Lower lobe of right lung (tissue), 2 donors: Measurements from ENCODE around the gene KCNQ1. TPM values are rescaled to one million over a fixed set of nuclear protein-coding genes. Genes with fewer than 3 reads are reported as not detected.

Experiments
- ATAC-seq, 2 donors: fragments of 200-7000 bp; cut with Tn5 transposase; one replicate each; pipeline ENCODE4 v1.9.1; 2020 to 2022; ENCODE audit warnings: mild to moderate bottlenecking in 2 of 2, moderate library complexity in 2 of 2
- DNase-seq: peaks from one replicate; pipeline ENCODE4 v3.0.0-alpha.2; 2020
- H3K27ac ChIP-seq: fragments of 200-600 bp; one replicate; pipeline ENCODE4 v1.8.0; 2022
- H3K27me3 ChIP-seq: fragments of 200-600 bp; one replicate; pipeline ENCODE4 v1.8.0; 2022; ENCODE audit warnings: low read depth
- H3K36me3 ChIP-seq: fragments of 200-600 bp; one replicate; pipeline ENCODE4 v1.8.0; 2022; ENCODE audit warnings: mild to moderate bottlenecking
- H3K4me1 ChIP-seq: fragments of 200-600 bp; one replicate; pipeline ENCODE4 v1.8.0; 2022
- H3K4me3 ChIP-seq: fragments of 200-600 bp; one replicate; pipeline ENCODE4 v1.8.0; 2022; ENCODE audit warnings: mild to moderate bottlenecking
- H3K9me3 ChIP-seq: fragments of 200-600 bp; one replicate; pipeline ENCODE4 v1.8.0; 2022
- intact Hi-C: fragments of 100-400 bp; cut with DNase I; formaldehyde crosslinking; loops from one replicate; pipeline ENCODE4 v1.11.0; 2022
- total RNA-seq: library from RNA; stranded (reverse); fragmentation: NEBNext Ultra II Directional; extraction: Animal tissue kit (Norgen Biotek cat#: 25700); gene quantifications from one replicate; pipeline ENCODE4 v1.2.1, GENCODE V29; 2021
- TF ChIP-seq, protein P1 (sequence below): fragments of 200-600 bp; IDR thresholded peaks from one replicate; pipeline ENCODE4 v1.8.0; 2022; ENCODE audit warnings: antibody characterized with exemption, mild to moderate bottlenecking
- donor health status: DM: no; HTN: yes; CAD: no; lungs with severe emphysema.

KCNQ1 gene
- total RNA-seq, 1 donor from 2014 or later, result 51.0 TPM

DNA sequence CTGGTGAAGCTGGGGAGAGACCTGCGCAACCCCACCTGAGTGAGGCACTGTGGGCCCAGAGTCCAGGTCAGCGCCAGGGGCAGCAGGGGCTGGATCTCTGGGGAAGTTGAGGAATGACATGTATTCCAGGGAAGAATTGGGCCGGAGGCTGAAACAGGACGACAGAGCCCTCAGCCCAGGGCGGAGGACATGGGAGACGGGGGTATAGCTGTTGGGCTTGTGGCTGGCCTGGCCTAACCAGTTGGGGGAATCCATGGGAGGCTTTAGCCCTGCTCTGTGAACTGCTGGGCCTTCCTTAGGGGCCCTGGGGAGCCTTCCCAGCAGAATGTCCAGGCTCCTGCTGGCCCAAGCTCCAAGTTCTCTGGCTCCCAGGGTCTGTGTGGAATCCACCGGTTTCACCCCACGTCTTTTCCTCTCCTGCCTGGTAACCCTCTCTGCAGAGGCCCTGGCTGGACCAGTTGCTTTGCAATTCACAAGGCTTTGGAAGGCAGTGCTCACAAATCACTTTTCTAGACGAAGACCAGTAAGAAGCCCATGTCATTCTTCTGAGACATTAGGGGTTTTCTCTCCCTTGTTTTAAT lies 305.4 kb downstream of the KCNQ1 start:
- Histone ChIP-seq H3K36me3 (no peaks in the 10 kb centered on the region), H3K27ac (no peak overlapping the region), H3K4me1 (no peaks in the 10 kb centered on the region), H3K9me3 (no peaks in the 10 kb centered on the region), H3K27me3 (no peaks in the 10 kb centered on the region), H3K4me3 (no peak overlapping the region)
- TF ChIP-seq, protein P1, sequence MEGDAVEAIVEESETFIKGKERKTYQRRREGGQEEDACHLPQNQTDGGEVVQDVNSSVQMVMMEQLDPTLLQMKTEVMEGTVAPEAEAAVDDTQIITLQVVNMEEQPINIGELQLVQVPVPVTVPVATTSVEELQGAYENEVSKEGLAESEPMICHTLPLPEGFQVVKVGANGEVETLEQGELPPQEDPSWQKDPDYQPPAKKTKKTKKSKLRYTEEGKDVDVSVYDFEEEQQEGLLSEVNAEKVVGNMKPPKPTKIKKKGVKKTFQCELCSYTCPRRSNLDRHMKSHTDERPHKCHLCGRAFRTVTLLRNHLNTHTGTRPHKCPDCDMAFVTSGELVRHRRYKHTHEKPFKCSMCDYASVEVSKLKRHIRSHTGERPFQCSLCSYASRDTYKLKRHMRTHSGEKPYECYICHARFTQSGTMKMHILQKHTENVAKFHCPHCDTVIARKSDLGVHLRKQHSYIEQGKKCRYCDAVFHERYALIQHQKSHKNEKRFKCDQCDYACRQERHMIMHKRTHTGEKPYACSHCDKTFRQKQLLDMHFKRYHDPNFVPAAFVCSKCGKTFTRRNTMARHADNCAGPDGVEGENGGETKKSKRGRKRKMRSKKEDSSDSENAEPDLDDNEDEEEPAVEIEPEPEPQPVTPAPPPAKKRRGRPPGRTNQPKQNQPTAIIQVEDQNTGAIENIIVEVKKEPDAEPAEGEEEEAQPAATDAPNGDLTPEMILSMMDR, result no peak
- peak; percentile 28 for DNase-seq
- intact Hi-C loops, result no loop called here
- ATAC-seq, result no peak

DNA sequence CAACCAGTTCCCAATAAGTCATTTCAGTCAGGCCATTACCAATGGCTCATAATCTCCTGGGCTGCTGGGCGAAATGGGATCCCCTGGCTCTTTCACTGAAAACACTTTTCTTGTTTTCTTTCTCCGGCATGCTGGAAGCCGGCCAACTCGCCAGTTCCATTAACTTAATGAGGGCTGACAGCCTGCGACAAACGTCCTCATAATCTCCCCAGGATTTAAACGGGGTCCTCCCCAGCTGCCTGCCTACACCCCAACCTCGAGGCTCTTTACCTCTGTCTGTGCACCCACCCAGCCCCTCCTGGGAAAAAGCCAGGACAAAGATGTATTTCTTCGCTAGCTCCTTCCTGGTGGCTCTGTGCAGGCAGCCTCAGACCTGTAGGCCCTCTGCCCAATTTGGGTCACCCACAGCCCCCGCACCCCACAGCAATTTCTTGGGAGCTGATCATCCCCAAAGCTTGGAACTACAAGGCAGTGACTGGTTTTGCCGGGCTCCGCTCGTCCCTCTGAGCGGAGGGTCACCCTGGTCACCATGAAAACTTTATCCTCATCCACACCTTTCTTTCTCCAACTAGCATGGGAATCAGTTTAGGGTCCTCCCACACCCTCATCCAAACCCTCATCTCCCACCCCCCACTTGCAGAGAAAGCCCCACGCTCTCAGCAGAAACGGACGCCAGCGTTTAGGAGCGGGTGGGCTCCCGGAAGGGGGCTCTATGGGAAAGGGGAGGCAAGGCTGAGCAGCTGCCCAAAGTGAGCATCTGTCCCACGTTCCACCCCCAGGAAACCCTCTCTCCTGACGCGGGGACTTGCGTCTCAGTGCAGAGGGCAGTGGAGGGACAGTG lies 306.1 kb downstream of the KCNQ1 start:
- TF ChIP-seq, protein P1, result no peak
- Histone ChIP-seq H3K36me3 (no peaks in the 10 kb centered on the region), H3K27ac (no peak overlapping the region), H3K4me3 (no peak overlapping the region), H3K9me3 (no peaks in the 10 kb centered on the region), H3K4me1 (no peaks in the 10 kb centered on the region), H3K27me3 (no peaks in the 10 kb centered on the region)
- peak; percentile 29 for DNase-seq
- intact Hi-C loops, result no loop called here
- no peak for ATAC-seq

DNA sequence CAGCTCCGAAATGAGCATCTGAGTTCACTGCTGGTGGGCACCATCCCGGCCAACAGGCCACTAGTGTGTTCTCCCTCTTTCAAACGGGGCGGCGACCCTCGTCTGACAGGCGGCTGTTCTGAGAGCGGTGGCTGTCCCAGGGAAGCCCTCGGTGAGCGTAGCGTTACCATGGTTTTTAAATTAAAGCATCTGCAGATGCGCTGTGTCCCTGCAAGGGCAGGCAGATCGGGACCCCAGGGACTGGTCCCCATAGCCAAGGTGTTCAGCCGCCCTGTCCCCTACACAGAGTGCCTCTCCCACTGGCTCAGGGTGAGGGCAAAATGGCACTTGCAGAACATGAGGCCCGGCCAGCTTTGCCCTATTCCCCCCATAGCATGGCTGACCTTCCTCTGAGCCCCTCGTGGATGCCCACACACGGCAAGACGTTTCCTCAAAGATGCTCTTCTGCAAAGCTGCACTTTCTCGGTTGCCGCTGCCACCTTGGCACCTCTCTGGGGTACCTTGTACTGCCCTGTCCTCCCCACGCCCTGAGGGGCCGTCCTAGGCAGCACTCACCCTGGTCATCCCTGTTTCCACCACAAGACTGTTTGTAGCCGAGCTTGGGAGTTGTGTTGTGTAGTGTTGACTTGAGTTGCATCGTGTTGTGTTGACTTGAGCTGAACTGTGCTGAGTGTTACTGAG lies 306.9 kb downstream of the KCNQ1 start:
- Histone ChIP-seq H3K9me3 (no peaks in the 10 kb centered on the region), H3K27ac (no peak overlapping the region), H3K36me3 (no peaks in the 10 kb centered on the region), H3K4me3 (no peak overlapping the region), H3K27me3 (no peaks in the 10 kb centered on the region), H3K4me1 (no peaks in the 10 kb centered on the region)
- intact Hi-C loops, result no loop called here
- ATAC-seq (peak in 1 of 2 donors; percentile 26), DNase-seq (peak; percentile 37)
- TF ChIP-seq, protein P1, result no peak

DNA sequence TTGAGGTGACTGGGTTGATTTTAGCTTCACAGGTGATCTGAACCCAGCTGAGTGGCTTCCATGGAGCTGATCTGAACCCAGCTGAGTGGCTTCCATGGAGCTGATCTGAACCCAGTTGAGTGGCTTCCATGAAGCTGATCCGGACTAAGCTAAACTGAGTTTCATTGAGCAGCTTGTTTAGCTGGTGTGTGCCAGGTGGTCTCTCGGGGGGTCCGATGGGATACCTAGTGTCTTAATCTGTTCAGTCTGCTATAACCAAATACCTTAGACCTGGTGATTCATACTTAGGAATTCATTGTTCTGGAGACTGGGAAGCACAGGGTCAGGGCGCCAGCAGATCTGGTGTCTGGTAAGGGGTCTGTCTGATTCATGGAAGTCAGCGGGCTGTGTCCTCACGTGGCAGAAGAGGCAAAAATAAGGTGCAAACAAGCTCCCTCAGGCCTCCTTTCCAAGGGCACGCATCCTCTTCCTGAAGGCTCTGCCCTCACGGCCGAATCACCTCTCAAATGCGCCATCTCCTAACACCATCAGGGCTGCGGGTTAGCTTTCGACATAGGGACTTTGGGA lies 307.5 kb downstream of the KCNQ1 start:
- TF ChIP-seq, protein P1, result no peak
- ATAC-seq (no peak), DNase-seq (no peak)

DNA sequence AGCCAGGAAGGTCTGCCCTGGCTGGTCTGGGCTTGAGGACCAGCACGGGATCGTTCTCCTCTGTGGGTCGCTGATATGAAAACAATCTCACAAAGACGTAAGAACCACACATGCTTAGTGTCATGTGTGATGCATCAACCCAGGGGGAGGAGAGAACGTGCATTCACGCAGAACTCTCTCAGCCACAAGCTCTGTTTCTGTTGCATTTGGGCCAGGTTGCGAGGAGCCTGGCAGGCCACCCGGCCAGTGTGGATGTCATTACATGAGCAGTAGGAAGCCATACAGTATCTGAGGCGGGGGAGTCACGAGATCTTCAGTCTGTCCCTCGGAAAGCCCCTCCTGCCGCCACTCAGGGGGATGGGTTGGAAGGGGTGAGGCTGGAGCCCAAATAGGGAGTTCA lies 308.1 kb downstream of the KCNQ1 start:
- H3K27ac ChIP-seq, result no peak overlapping the region
- H3K4me3 ChIP-seq, result no peak overlapping the region
- ATAC-seq (no peak), DNase-seq (peak; percentile 6)
- H3K36me3 ChIP-seq, result no peaks in the 10 kb centered on the region
- intact Hi-C loops, result no loop called here
- no peaks in the 10 kb centered on the region for H3K9me3 ChIP-seq
- H3K4me1 ChIP-seq, result no peaks in the 10 kb centered on the region
- no peaks in the 10 kb centered on the region for H3K27me3 ChIP-seq
- TF ChIP-seq, protein P1, result no peak

More for the DNA sequence above, 307.5 kb downstream of the KCNQ1 start:
- Histone ChIP-seq H3K4me1 (no peaks in the 10 kb centered on the region), H3K27me3 (no peaks in the 10 kb centered on the region), H3K36me3 (no peaks in the 10 kb centered on the region), H3K4me3 (no peak overlapping the region), H3K9me3 (no peaks in the 10 kb centered on the region), H3K27ac (no peak overlapping the region)
- intact Hi-C loops, result no loop called here
